B cell (primary cell): ENCODE results near the gene ZBTB8B.

Experiments used
- CTCF ChIP-seq: fragments of 200-600 bp; IDR thresholded peaks from one replicate; pipeline ENCODE4 v1.8.0; 2022; ENCODE audit warnings: antibody characterized with exemption, mild to moderate bottlenecking
- EZH2 ChIP-seq: IDR thresholded peaks from 2 replicates; pipeline ENCODE4 v1.6.1; 2012; ENCODE audit warnings: borderline replicate concordance, low read depth, mild to moderate bottlenecking, moderate library complexity, low read length; ENCODE audit not compliant: insufficient read depth, poor library complexity, severe bottlenecking

DNA sequence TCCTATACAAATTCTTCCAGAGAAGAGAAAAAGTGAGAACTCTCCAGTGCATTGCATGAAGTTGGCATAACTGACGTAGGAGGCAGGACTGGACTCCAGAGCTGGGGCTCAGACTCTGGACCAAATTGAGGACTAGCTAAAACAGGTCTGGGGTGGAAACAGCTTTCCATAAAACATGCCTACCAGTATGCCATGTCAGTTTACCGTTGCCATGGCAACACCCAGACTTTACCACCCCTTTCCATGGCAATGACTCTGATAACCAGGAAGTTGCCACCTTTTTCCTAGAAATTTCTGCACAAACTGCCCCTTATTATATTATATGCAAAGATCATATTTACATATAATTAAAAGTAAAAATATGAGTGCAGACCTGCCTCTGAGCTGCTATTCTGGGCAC, 8.9 kb upstream of the ZBTB8B start:
- no peak for TF ChIP-seq CTCF
- TF ChIP-seq EZH2: no peak
